ENCODE results near the gene ASNSD1.
"Not testable (repeated sequence)": the region's sequence is repeated elsewhere in the genome, so short reads cannot be mapped to it uniquely, and the experiment has no call there.

ASNSD1 gene

GRCh38 chr2:189696223-189696622 is 35.0 kb downstream of the ASNSD1 start:
- DNase-seq, result no peak

- peak in 1 of 2 experiments; percentile 25 for DNase-seq
These were observed 37.0 kb downstream of the ASNSD1 start for GRCh38 chr2:189698020-189698887.

GRCh38 chr2:189700681-189701080 is 39.4 kb downstream of the ASNSD1 start:
- no peak for DNase-seq

GRCh38 chr2:189702071-189702470 is 40.8 kb downstream of the ASNSD1 start:
- DNase-seq, result peak in 1 of 2 experiments; percentile 3

- no peak for DNase-seq
These were observed 48.4 kb downstream of the ASNSD1 start for GRCh38 chr2:189709501-189710221.

- not testable (repeated sequence) for DNase-seq
These were observed 56.3 kb downstream of the ASNSD1 start for GRCh38 chr2:189717593-189717992.

- no peak for DNase-seq
These were observed 58.3 kb downstream of the ASNSD1 start for GRCh38 chr2:189719571-189719970.

Measured in NCI-H524 (cell line).